ENCODE results near the gene TRIM66.

Gene TRIM66

GRCh38 chr11:8608652-8609051 is 73.8 kb downstream of the TRIM66 start:
- DNase-seq (ENCODE audit: low read depth in 2 of 2) = no peak

GRCh38 chr11:8605971-8606563 is 76.4 kb downstream of the TRIM66 start:
- no peak for DNase-seq (ENCODE audit: low read depth in 2 of 2)

- DNase-seq (ENCODE audit: low read depth in 2 of 2) = peak; percentile 11 to 37
Observed at GRCh38 chr11:8604078-8604723, 78.3 kb downstream of the TRIM66 start.

- no peak for DNase-seq (ENCODE audit: low read depth in 2 of 2)
Observed at GRCh38 chr11:8603696-8604077, 78.8 kb downstream of the TRIM66 start.

- DNase-seq (ENCODE audit: low read depth in 2 of 2) = no peak
Observed at GRCh38 chr11:8601376-8602133, 80.9 kb downstream of the TRIM66 start.

GRCh38 chr11:8598506-8598905 is 84.0 kb downstream of the TRIM66 start:
- no peak for DNase-seq (ENCODE audit: low read depth in 2 of 2)

- DNase-seq (ENCODE audit: low read depth in 2 of 2) = no peak
Observed at GRCh38 chr11:8597182-8597581, 85.3 kb downstream of the TRIM66 start.

GRCh38 chr11:8596504-8597046 is 85.9 kb downstream of the TRIM66 start:
- DNase-seq (ENCODE audit: low read depth in 2 of 2) = no peak

- peak; percentile 30 to 49 for DNase-seq (ENCODE audit: low read depth in 2 of 2)
Observed at GRCh38 chr11:8593935-8594909, 88.2 kb downstream of the TRIM66 start, which contains the start of gene STK33. Gene STK33, minus strand, starts transcription at chr11:8594228. Its CDS starts 119,323 bp downstream, at chr11:8474905.

- no peak for DNase-seq (ENCODE audit: low read depth in 2 of 2)
Observed at GRCh38 chr11:8593455-8593854, 89.0 kb downstream of the TRIM66 start.

- no peak for DNase-seq (ENCODE audit: low read depth in 2 of 2)
Observed at GRCh38 chr11:8587915-8588314, 94.5 kb downstream of the TRIM66 start.

GRCh38 chr11:8586805-8587204 is 95.7 kb downstream of the TRIM66 start:
- DNase-seq (ENCODE audit: low read depth in 2 of 2) = no peak

GRCh38 chr11:8586184-8586583 is 96.3 kb downstream of the TRIM66 start:
- DNase-seq (ENCODE audit: low read depth in 2 of 2) = no peak

GRCh38 chr11:8584511-8584910 is 98.0 kb downstream of the TRIM66 start:
- no peak for DNase-seq (ENCODE audit: low read depth in 2 of 2)

GRCh38 chr11:8584082-8584481 is 98.4 kb downstream of the TRIM66 start:
- no peak for DNase-seq (ENCODE audit: low read depth in 2 of 2)

- DNase-seq (ENCODE audit: low read depth in 2 of 2) = no peak
Observed at GRCh38 chr11:8581300-8581699, 101.2 kb downstream of the TRIM66 start.

- DNase-seq (ENCODE audit: low read depth in 2 of 2) = no peak
Observed at GRCh38 chr11:8577791-8578581, 104.5 kb downstream of the TRIM66 start.

- no peak for DNase-seq (ENCODE audit: low read depth in 2 of 2)
Observed at GRCh38 chr11:8574798-8575197, 107.7 kb downstream of the TRIM66 start.

- no peak for DNase-seq (ENCODE audit: low read depth in 2 of 2)
Observed at GRCh38 chr11:8573777-8574176, 108.7 kb downstream of the TRIM66 start.

GRCh38 chr11:8567602-8568198 is 114.8 kb downstream of the TRIM66 start:
- DNase-seq (ENCODE audit: low read depth in 2 of 2) = no peak
